ENCODE measurements around the gene SF3B2. TPM values are rescaled to one million over a fixed set of nuclear protein-coding genes. Genes with fewer than 3 reads are reported as not detected.

SF3B2 gene
- total RNA-seq, 1 experiment from 2014 or later: 300 TPM

DNA sequence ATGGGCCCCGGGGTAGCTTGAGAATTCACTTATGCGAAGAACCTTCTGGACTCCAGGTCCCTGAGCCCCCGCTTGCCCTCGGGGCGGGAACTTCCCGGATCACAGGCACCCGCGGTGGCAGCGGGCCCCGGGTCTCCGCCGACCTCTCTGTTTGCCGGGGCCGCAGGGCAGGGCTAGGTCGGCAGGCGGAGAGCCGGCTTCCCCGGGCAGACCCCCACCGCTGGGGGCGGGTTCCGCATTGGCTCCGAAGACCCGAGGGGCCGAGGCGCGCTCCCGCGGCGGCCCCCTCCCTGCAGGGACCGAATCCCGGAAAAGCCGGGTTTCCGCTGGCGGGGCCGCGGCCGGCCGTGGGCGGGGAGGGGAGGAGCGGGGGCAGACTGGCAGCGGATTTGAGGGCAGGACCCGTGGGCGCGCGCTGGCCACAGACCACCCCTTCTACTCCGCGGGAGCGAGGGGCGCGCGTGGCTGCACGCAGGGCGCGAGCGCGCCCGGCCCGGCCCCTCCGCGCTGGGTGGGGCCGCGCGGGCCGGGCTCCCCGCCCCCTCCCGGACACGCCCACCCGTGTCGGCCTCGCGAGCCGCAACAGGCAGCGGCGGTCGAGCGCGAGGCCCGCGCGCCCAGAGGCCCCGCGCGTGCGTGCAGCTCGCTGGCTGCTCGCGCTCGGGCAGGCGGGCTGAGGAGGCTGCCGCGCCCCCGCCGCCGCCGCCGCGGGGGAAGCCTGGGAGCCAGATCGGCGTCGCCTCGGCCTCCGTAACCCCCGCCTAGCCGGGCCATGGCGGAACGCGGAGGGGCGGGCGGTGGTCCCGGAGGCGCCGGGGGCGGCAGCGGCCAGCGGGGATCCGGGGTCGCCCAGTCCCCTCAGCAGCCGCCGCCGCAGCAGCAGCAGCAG, 17.8 kb downstream of the SF3B2 start, which contains the start of gene PACS1:
Gene PACS1 (plus strand): TSS at position 558 of the 889 bp plus-strand sequence. CDS start 215 bp downstream, at position 773.
- peak within 1 kb of the TSS; percentile 89 for H3K27ac ChIP-seq (ENCODE audit: low read depth, low read length)
- peaks cover 21 to 35% of the 10 kb centered on the region in 2 experiments; a peak in 3 of 4 replicates for H3K36me3 ChIP-seq (ENCODE audit: control insufficient read depth in 1 of 2, insufficient read depth in 2 of 2, low read length in 2 of 2)
- H4K20me1 ChIP-seq (ENCODE audit: insufficient read depth): no peaks in the 10 kb centered on the region
- H3K9ac ChIP-seq (ENCODE audit: low read length): peak within 1 kb of the TSS; percentile 74
- no peak for DNase-seq (ENCODE audit: low read depth, low spot score)
- peak within 1 kb of the TSS; percentile 69 to 70 for H3K4me3 ChIP-seq (replicated peaks in 1 of 2; ENCODE audit: low read depth in 1 of 2, low read length in 2 of 2)
- TF ChIP-seq ZBTB33 (IDR thresholded peaks at IDR 0.05; ENCODE audit: extremely low read depth, insufficient replicate concordance, low read length) (no peak), SRF (IDR thresholded peaks at IDR 0.05; ENCODE audit: low read depth) (no peak), EZH2 (IDR thresholded peaks at IDR 0.05) (no peak), RAD21 (IDR thresholded peaks at IDR 0.05; ENCODE audit: low read depth) (no peak), ELF1 (IDR thresholded peaks at IDR 0.05; ENCODE audit: borderline replicate concordance, low read depth) (no peak), CTCF (IDR thresholded peaks at IDR 0.05 in 2 of 3, conservative IDR thresholded peaks at IDR 0.05 in 1 of 3; ENCODE audit: borderline replicate concordance in 1 of 3, insufficient read depth in 1 of 3, low read depth in 2 of 3, low read length in 2 of 3) (no peak), CBX3 (IDR thresholded peaks at IDR 0.05; ENCODE audit: low read depth) (no peak), EGR1 (IDR thresholded peaks at IDR 0.05; ENCODE audit: low read depth) (peak; percentile 68), ZFX (IDR thresholded peaks at IDR 0.05) (no peak), SP1 (IDR thresholded peaks at IDR 0.05; ENCODE audit: low read depth) (no peak), POLR2AphosphoS5 (IDR thresholded peaks at IDR 0.05; ENCODE audit: low read depth, low read length) (peak; percentile 35; the same call in 1 of the 2 replicates), EZH2phosphoT487 (IDR thresholded peaks at IDR 0.05; ENCODE audit: borderline replicate concordance) (no peak), SIN3A (IDR thresholded peaks at IDR 0.05; ENCODE audit: low read depth) (no peak)
- TF ChIP-seq, protein P1, sequence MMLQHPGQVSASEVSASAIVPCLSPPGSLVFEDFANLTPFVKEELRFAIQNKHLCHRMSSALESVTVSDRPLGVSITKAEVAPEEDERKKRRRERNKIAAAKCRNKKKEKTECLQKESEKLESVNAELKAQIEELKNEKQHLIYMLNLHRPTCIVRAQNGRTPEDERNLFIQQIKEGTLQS (IDR thresholded peaks at IDR 0.05): no peak
- TF ChIP-seq, protein P2, sequence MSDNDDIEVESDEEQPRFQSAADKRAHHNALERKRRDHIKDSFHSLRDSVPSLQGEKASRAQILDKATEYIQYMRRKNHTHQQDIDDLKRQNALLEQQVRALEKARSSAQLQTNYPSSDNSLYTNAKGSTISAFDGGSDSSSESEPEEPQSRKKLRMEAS (IDR thresholded peaks at IDR 0.05): no peak; the same call in 1 of the 2 replicates
- TF ChIP-seq, protein P3, sequence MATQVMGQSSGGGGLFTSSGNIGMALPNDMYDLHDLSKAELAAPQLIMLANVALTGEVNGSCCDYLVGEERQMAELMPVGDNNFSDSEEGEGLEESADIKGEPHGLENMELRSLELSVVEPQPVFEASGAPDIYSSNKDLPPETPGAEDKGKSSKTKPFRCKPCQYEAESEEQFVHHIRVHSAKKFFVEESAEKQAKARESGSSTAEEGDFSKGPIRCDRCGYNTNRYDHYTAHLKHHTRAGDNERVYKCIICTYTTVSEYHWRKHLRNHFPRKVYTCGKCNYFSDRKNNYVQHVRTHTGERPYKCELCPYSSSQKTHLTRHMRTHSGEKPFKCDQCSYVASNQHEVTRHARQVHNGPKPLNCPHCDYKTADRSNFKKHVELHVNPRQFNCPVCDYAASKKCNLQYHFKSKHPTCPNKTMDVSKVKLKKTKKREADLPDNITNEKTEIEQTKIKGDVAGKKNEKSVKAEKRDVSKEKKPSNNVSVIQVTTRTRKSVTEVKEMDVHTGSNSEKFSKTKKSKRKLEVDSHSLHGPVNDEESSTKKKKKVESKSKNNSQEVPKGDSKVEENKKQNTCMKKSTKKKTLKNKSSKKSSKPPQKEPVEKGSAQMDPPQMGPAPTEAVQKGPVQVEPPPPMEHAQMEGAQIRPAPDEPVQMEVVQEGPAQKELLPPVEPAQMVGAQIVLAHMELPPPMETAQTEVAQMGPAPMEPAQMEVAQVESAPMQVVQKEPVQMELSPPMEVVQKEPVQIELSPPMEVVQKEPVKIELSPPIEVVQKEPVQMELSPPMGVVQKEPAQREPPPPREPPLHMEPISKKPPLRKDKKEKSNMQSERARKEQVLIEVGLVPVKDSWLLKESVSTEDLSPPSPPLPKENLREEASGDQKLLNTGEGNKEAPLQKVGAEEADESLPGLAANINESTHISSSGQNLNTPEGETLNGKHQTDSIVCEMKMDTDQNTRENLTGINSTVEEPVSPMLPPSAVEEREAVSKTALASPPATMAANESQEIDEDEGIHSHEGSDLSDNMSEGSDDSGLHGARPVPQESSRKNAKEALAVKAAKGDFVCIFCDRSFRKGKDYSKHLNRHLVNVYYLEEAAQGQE (IDR thresholded peaks at IDR 0.05; ENCODE audit: low read depth): no peak
- H3K79me2 ChIP-seq (ENCODE audit: insufficient read depth, low read length): peaks cover 43% of the 10 kb centered on the region
- intact Hi-C loops (cut with micrococcal nuclease): loop anchor here (2.0 kb wide), 1 partner anchor 65 kb away; no protein-coding TSS in a partner anchor
- H3K9me2 ChIP-seq (ENCODE audit: insufficient read depth): no peaks in the 10 kb centered on the region
- ATAC-seq: peak; percentile 77
- peaks cover 10 to 21% of the 10 kb centered on the region in 2 experiments for H3K4me1 ChIP-seq (ENCODE audit: control insufficient read depth in 1 of 2, insufficient read depth in 2 of 2, low read length in 2 of 2)
- H3K27me3 ChIP-seq (ENCODE audit: insufficient read depth, low read length): no peaks in the 10 kb centered on the region
- POLR2A ChIA-PET: no interaction called here
- H3K4me2 ChIP-seq (ENCODE audit: low read length): peak within 1 kb of the TSS; percentile 88
- no peak within 1 kb of the TSS for H2AFZ ChIP-seq (ENCODE audit: low read depth, low read length, poor library complexity, severe bottlenecking)
- BruUV-seq (replicated peaks): no TSS peak
- RAD21 ChIA-PET (ENCODE audit: low non-redundant PET in 1 of 2, low total read pairs in 2 of 2, uncharacterized antibody in 2 of 2, unreplicated experiment in 2 of 2): no interaction called here
- CTCF ChIA-PET: interaction anchor here (0.7 kb wide), 1 partner anchor 12 kb away, joined by 4 read pairs; no protein-coding TSS in a partner anchor
- H3K9me3 ChIP-seq (ENCODE audit: control insufficient read depth in 1 of 2, insufficient read depth in 1 of 2, low read depth in 1 of 2, low read length in 2 of 2): no peaks in the 10 kb centered on the region
